RWPE2 (cell line): ENCODE data around the gene BAZ1A.
A peak's percentile ranks its signal among the peaks of the same experiment; 100 is the strongest.

Experiments used
- ATAC-seq: fragments of 200-7000 bp; cut with Tn5 transposase; 3 replicates; pipeline ENCODE4 v1.9.1; 2021; ENCODE audit warnings: low read depth
- DNase-seq: peaks from one replicate; pipeline ENCODE4 v3.0.0-alpha.2; 2020; ENCODE audit warnings: low spot score
- H3K27ac ChIP-seq: fragments of 450-650 bp; 2 replicates; pipeline ENCODE4 v1.5.1; 2017; ENCODE audit warnings: mild to moderate bottlenecking; ENCODE audit not compliant: poor library complexity, severe bottlenecking
- H3K27me3 ChIP-seq: fragments of 250-450 bp; sonication (Bioruptor Pico); 2 replicates; pipeline ENCODE4 v1.5.1; 2021; ENCODE audit warnings: mild to moderate bottlenecking, moderate library complexity; ENCODE audit not compliant: insufficient read depth, poor library complexity, severe bottlenecking
- H3K36me3 ChIP-seq: fragments of 250-450 bp; sonication (Bioruptor Pico); 2 replicates; pipeline ENCODE4 v1.5.1; 2020; ENCODE audit warnings: low read depth, mild to moderate bottlenecking, moderate library complexity
- H3K4me1 ChIP-seq: fragments of 250-450 bp; sonication (Bioruptor Pico); 2 replicates; pipeline ENCODE4 v1.5.1; 2021; ENCODE audit warnings: mild to moderate bottlenecking, moderate library complexity; ENCODE audit not compliant: insufficient read depth, poor library complexity, severe bottlenecking
- H3K4me3 ChIP-seq: fragments of 250-450 bp; sonication (Bioruptor Pico); 2 replicates; pipeline ENCODE4 v1.5.1; 2021; ENCODE audit warnings: mild to moderate bottlenecking, moderate library complexity; ENCODE audit not compliant: severe bottlenecking
- H3K9me3 ChIP-seq: fragments of 250-450 bp; sonication (Bioruptor Pico); 2 replicates; pipeline ENCODE4 v1.5.1; 2021; ENCODE audit warnings: mild to moderate bottlenecking, moderate library complexity; ENCODE audit not compliant: severe bottlenecking
- TF ChIP-seq, protein P1 (sequence below): fragments of 450-650 bp; IDR thresholded peaks from one replicate; pipeline ENCODE4 v1.5.1; 2017; ENCODE audit warnings: mild to moderate bottlenecking, moderate library complexity; ENCODE audit not compliant: poor library complexity, severe bottlenecking

BAZ1A gene

DNA sequence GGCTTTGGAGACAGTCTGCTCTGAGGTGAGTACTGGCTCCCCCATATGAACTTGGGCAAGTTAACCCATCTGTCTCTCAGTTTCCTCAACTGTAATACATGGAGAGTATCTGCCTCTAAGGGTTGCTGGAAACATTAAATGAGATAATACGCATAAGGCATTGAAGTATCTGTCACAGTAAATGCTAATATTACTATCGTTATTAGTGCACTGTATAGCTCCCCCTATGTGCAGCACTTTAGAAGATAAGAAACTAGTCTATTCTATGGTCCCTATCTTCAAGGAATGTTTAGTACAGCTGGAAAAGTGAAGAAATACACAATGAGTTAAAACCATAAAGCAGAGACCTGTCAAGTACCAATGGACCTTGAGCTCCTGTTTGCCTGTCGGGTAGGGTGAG lies 109.1 kb downstream of the BAZ1A start:
- no peak for ATAC-seq
- TF ChIP-seq, protein P1, sequence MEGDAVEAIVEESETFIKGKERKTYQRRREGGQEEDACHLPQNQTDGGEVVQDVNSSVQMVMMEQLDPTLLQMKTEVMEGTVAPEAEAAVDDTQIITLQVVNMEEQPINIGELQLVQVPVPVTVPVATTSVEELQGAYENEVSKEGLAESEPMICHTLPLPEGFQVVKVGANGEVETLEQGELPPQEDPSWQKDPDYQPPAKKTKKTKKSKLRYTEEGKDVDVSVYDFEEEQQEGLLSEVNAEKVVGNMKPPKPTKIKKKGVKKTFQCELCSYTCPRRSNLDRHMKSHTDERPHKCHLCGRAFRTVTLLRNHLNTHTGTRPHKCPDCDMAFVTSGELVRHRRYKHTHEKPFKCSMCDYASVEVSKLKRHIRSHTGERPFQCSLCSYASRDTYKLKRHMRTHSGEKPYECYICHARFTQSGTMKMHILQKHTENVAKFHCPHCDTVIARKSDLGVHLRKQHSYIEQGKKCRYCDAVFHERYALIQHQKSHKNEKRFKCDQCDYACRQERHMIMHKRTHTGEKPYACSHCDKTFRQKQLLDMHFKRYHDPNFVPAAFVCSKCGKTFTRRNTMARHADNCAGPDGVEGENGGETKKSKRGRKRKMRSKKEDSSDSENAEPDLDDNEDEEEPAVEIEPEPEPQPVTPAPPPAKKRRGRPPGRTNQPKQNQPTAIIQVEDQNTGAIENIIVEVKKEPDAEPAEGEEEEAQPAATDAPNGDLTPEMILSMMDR = peak; percentile 39
- H3K9me3 ChIP-seq = no peaks in the 10 kb centered on the region
- DNase-seq = no peak
- H3K36me3 ChIP-seq = peaks cover 85% of the 10 kb centered on the region
- H3K27ac ChIP-seq = no peak overlapping the region
- no peaks in the 10 kb centered on the region for H3K27me3 ChIP-seq
- H3K4me1 ChIP-seq = no peaks in the 10 kb centered on the region
- no peak overlapping the region for H3K4me3 ChIP-seq

DNA sequence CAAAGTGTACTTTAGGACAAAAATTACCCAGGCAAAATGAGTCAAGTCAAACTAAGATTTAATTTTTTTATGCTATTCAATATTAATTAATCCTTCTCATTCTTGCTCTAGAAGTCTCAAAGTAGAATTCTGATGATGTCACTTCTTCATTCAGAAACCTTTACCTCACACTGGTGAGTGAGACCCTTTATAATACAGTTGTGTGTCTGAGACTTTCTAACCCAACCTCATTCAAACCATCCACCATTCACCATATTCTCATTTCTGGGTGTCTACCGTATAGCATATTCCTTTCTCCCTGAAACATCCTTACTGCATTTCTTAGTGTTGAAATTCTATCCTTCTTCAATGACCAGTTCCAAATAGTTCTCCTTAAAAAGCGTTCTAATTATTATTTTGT lies 119.9 kb downstream of the BAZ1A start:
- Histone ChIP-seq H3K4me3 (no peak overlapping the region), H3K36me3 (peaks cover 69% of the 10 kb centered on the region), H3K4me1 (no peaks in the 10 kb centered on the region), H3K27ac (no peak overlapping the region), H3K27me3 (no peaks in the 10 kb centered on the region), H3K9me3 (peaks cover 3% of the 10 kb centered on the region)
- TF ChIP-seq, protein P1 = no peak
- no peak for DNase-seq
- no peak for ATAC-seq

DNA sequence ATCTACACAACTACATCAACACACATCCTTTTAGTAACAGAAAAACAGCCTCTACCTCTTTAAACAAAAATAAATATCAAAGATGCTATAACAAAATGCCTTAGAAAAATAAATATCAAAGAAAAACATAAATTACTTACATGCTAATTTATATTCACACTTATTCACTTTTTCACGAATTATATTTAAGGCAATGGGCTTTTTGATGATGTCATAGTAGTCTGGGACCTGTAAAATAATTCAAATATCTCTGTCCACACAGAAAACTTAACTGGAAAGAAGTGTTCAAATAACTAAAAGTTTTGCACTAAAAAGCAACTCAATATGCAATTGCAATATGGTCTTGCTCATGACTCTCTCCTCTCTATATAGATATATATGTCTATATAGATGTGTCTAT lies 120.5 kb downstream of the BAZ1A start:
- Histone ChIP-seq H3K9me3 (peaks cover 3% of the 10 kb centered on the region), H3K4me3 (no peak overlapping the region), H3K36me3 (peaks cover 63% of the 10 kb centered on the region), H3K4me1 (no peaks in the 10 kb centered on the region), H3K27me3 (no peaks in the 10 kb centered on the region), H3K27ac (no peak overlapping the region)
- no peak for ATAC-seq
- TF ChIP-seq, protein P1 = no peak
- no peak for DNase-seq

DNA sequence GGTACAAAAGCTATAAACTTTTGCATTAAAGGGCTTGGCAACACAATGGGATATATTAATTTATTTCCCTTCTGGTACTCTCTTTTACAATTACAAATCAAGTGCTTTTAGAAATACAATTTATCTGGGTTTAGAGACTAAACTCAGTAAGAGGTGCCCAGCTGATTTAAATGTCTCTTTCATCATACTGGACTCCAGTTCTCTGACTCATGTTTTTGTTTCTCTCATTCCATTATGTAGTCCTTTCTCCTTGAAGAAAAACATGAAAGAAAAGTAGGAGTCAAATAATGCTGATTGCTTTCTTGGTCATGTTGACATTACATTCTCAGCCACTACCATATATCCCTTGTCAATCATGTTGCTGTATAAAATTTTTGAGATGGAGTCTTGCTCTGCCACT lies 124.5 kb downstream of the BAZ1A start:
- DNase-seq = no peak
- Histone ChIP-seq H3K27me3 (no peaks in the 10 kb centered on the region), H3K9me3 (peaks cover 3% of the 10 kb centered on the region), H3K4me1 (no peaks in the 10 kb centered on the region), H3K27ac (no peak overlapping the region), H3K4me3 (no peak overlapping the region), H3K36me3 (peaks cover 30% of the 10 kb centered on the region)
- TF ChIP-seq, protein P1 = no peak
- peak; percentile 59 for ATAC-seq

DNA sequence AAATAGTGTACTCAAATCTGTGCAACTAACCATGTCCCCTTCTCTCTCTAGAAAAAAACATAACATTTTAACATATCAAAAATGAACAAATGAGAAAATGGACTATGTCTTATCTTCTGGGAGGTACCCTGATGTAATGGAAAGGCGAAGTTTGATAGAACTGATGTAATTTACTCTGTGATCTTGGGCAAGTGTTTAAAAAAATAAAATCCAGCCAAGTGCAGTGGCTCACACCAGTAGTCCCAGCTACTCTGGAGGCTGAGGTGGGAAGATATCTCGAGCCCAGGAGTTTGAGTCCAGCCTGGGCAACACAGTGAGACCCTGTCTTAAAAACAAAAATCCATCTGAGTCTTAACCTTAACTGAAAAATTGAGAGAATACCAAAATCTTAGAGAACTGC lies 124.9 kb downstream of the BAZ1A start:
- TF ChIP-seq, protein P1 = no peak
- H3K27ac ChIP-seq = no peak overlapping the region
- H3K9me3 ChIP-seq = peaks cover 3% of the 10 kb centered on the region
- DNase-seq (no peak), ATAC-seq (no peak)
- H3K4me3 ChIP-seq = no peak overlapping the region
- H3K27me3 ChIP-seq = no peaks in the 10 kb centered on the region
- H3K36me3 ChIP-seq = peaks cover 27% of the 10 kb centered on the region
- no peaks in the 10 kb centered on the region for H3K4me1 ChIP-seq
